ENCODE measurements around the gene GDAP2. TPM values are rescaled to one million over a fixed set of nuclear protein-coding genes. Genes with fewer than 3 reads are reported as not detected.
"Not testable (repeated sequence)": the region's sequence is repeated elsewhere in the genome, so short reads cannot be mapped to it uniquely, and the experiment has no call there.

Gene GDAP2
- total and polyA plus RNA-seq, 4 donors, result 3.0 to 16.8 (median 9.1) TPM

DNA sequence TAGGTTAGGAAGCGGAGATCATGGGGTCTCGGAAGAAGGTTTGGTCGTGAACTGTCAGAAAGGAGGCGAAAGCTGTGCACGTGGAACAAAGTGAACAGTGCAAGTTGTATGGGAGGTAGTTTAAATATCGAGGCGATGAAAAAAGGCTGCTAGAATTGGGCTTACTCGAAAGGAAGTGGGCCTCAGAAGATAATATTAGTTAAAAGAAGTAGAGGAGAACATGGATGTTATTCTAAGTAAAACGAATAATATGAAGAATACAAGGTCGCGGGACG lies 689 bp upstream of the GDAP2 start:
- Histone ChIP-seq H3K27me3 (ENCODE audit: control insufficient read depth in 4 of 4, insufficient read depth in 4 of 4, low read length in 3 of 4) (no peaks in the 10 kb centered on the region), H3K36me3 (ENCODE audit: control insufficient read depth in 4 of 4, insufficient read depth in 3 of 4, low read depth in 1 of 4, low read length in 3 of 4) (peaks cover 0 to 6% (median 3%) of the 10 kb centered on the region in 4 donors), H3K27ac (ENCODE audit: low read depth in 1 of 2, low read length in 2 of 2) (peak overlapping the region; percentile 35 to 67), H3K4me3 (ENCODE audit: low read depth in 1 of 3, low read length in 3 of 3) (peak overlapping the region; percentile 89 to 97 (median 96)), H3K4me1 (ENCODE audit: control insufficient read depth in 4 of 4, insufficient read depth in 4 of 4, low read length in 3 of 4) (peaks cover 3 to 40% (median 28%) of the 10 kb centered on the region in 4 donors), H3K9ac (ENCODE audit: low read depth in 1 of 2, low read length in 2 of 2) (peak overlapping the region; percentile 71 to 90), H3K9me3 (ENCODE audit: control insufficient read depth in 4 of 4, low read length in 3 of 4) (no peaks in the 10 kb centered on the region)
- WGBS, result under 1% methylated on average over 12 of the region's 12 CpGs
- TF ChIP-seq, protein P1, sequence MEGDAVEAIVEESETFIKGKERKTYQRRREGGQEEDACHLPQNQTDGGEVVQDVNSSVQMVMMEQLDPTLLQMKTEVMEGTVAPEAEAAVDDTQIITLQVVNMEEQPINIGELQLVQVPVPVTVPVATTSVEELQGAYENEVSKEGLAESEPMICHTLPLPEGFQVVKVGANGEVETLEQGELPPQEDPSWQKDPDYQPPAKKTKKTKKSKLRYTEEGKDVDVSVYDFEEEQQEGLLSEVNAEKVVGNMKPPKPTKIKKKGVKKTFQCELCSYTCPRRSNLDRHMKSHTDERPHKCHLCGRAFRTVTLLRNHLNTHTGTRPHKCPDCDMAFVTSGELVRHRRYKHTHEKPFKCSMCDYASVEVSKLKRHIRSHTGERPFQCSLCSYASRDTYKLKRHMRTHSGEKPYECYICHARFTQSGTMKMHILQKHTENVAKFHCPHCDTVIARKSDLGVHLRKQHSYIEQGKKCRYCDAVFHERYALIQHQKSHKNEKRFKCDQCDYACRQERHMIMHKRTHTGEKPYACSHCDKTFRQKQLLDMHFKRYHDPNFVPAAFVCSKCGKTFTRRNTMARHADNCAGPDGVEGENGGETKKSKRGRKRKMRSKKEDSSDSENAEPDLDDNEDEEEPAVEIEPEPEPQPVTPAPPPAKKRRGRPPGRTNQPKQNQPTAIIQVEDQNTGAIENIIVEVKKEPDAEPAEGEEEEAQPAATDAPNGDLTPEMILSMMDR (IDR thresholded peaks at IDR 0.05; ENCODE audit: low read depth, low read length, missing input control), result no peak
- peak; percentile 10 for TF ChIP-seq YY1 (IDR thresholded peaks at IDR 0.05)
- DNase-seq (ENCODE audit: low spot score), result no peak

DNA sequence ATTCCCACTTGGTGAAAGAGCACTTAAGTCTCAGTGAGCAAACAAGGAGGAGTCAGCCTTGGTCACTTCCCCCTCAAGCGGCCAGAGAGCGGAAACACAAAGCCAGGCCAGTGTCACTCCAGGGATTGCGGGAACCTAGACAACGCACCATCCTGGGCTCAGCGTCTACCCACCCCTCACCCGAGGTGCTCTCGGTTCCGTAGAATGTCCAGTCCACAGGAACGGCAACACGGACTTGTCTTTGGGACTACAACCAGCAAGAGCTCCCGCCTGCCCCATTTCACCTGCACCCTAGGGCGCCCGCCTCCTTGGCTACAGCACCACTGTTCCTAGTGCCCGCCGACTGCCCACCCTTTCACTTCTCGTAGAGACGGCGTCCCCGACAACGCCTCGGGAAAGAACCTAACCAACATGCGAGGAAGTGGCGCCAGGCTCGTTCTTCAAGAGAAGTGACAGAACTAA lies 509 bp downstream of the GDAP2 start:
- peaks cover 3 to 40% (median 28%) of the 10 kb centered on the region in 4 donors for H3K4me1 ChIP-seq (ENCODE audit: control insufficient read depth in 4 of 4, insufficient read depth in 4 of 4, low read length in 3 of 4)
- WGBS, result under 1% methylated on average over 24 of the region's 24 CpGs

DNA sequence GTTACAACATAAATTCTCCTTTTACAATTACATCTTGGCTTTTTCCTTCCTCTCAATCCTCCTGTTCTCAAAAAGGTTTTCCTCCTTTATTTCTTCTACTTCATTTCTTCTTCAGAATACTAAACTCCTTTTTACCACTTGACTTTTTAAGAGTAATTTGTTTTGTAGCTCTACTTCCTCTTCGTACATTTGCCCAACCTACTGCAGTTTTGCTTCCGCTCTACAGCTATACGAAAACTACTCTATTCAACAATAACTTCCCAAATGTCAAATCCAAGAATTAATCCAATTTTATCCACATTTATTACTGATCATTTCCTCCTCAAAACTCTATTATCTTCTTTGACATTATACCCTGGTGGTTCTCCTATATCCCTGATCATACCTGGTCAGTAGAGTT lies 3.4 kb downstream of the GDAP2 start:
- WGBS, result 87% methylated on average over 3 of the region's 3 CpGs

More for the DNA sequence above, 509 bp downstream of the GDAP2 start:
- peak overlapping the region; percentile 3 to 24 for H3K9ac ChIP-seq (ENCODE audit: low read depth in 1 of 2, low read length in 2 of 2)
- no peaks in the 10 kb centered on the region for H3K27me3 ChIP-seq (ENCODE audit: control insufficient read depth in 4 of 4, insufficient read depth in 4 of 4, low read length in 3 of 4)
- no peaks in the 10 kb centered on the region for H3K9me3 ChIP-seq (ENCODE audit: control insufficient read depth in 4 of 4, low read length in 3 of 4)
- TF ChIP-seq, protein P2, sequence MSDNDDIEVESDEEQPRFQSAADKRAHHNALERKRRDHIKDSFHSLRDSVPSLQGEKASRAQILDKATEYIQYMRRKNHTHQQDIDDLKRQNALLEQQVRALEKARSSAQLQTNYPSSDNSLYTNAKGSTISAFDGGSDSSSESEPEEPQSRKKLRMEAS (IDR thresholded peaks at IDR 0.05), result no peak
- TF ChIP-seq SP1 (IDR thresholded peaks at IDR 0.05) (no peak), EGR1 (IDR thresholded peaks at IDR 0.05; ENCODE audit: low read depth in 2 of 2) (peak in 1 of 2 donors; percentile 13), FOXA2 (IDR thresholded peaks at IDR 0.05) (peak; percentile 3), YY1 (IDR thresholded peaks at IDR 0.05) (peak; percentile 5), FOXA1 (IDR thresholded peaks at IDR 0.05) (no peak), RAD21 (IDR thresholded peaks at IDR 0.05) (peak in 1 of 2 donors; percentile 25)
- DNase-seq (ENCODE audit: low spot score), result no peak
- H3K27ac ChIP-seq (ENCODE audit: low read depth in 1 of 2, low read length in 2 of 2), result peak overlapping the region; percentile 35 to 67
- no peaks in the 10 kb centered on the region for H3K36me3 ChIP-seq (ENCODE audit: control insufficient read depth in 4 of 4, insufficient read depth in 3 of 4, low read depth in 1 of 4, low read length in 3 of 4)
- H3K4me3 ChIP-seq (ENCODE audit: low read depth in 1 of 3, low read length in 3 of 3), result peak overlapping the region; percentile 89 to 97 (median 96)

GRCh38 chr1:117922717-117923116 lies 6.7 kb downstream of the GDAP2 start:
- not testable (repeated sequence) for H3K9ac ChIP-seq (ENCODE audit: low read depth in 1 of 2, low read length in 2 of 2); H3K4me1 ChIP-seq (ENCODE audit: control insufficient read depth in 4 of 4, insufficient read depth in 4 of 4, low read length in 3 of 4); DNase-seq (ENCODE audit: low spot score); H3K27ac ChIP-seq (ENCODE audit: low read depth in 1 of 2, low read length in 2 of 2); H3K27me3 ChIP-seq (ENCODE audit: control insufficient read depth in 4 of 4, insufficient read depth in 4 of 4, low read length in 3 of 4); H3K9me3 ChIP-seq (ENCODE audit: control insufficient read depth in 4 of 4, low read length in 3 of 4); H3K4me3 ChIP-seq (ENCODE audit: low read depth in 1 of 3, low read length in 3 of 3)
- peaks cover 0 to 12% (median 8%) of the 10 kb centered on the region in 4 donors for H3K36me3 ChIP-seq (ENCODE audit: control insufficient read depth in 4 of 4, insufficient read depth in 3 of 4, low read depth in 1 of 4, low read length in 3 of 4)
- WGBS, result 95% methylated on average over 7 of the region's 7 CpGs

More for the DNA sequence above, 3.4 kb downstream of the GDAP2 start:
- Histone ChIP-seq H3K9ac (ENCODE audit: low read depth in 1 of 2, low read length in 2 of 2) (no peak overlapping the region), H3K36me3 (ENCODE audit: control insufficient read depth in 4 of 4, insufficient read depth in 3 of 4, low read depth in 1 of 4, low read length in 3 of 4) (no peaks in the 10 kb centered on the region), H3K27me3 (ENCODE audit: control insufficient read depth in 4 of 4, insufficient read depth in 4 of 4, low read length in 3 of 4) (no peaks in the 10 kb centered on the region), H3K9me3 (ENCODE audit: control insufficient read depth in 4 of 4, low read length in 3 of 4) (no peaks in the 10 kb centered on the region), H3K4me3 (ENCODE audit: low read depth in 1 of 3, low read length in 3 of 3) (no peak overlapping the region), H3K4me1 (ENCODE audit: control insufficient read depth in 4 of 4, insufficient read depth in 4 of 4, low read length in 3 of 4) (peaks cover under 1 to 21% (median 14%) of the 10 kb centered on the region in 4 donors), H3K27ac (ENCODE audit: low read depth in 1 of 2, low read length in 2 of 2) (no peak overlapping the region)
- DNase-seq (ENCODE audit: low spot score), result no peak
- TF ChIP-seq HNF4G (IDR thresholded peaks at IDR 0.05) (no peak), RXRA (IDR thresholded peaks at IDR 0.05) (no peak), HNF4A (conservative IDR thresholded peaks at IDR 0.05) (no peak), JUND (IDR thresholded peaks at IDR 0.05) (no peak), RAD21 (IDR thresholded peaks at IDR 0.05) (no peak), SP1 (IDR thresholded peaks at IDR 0.05) (no peak), EGR1 (IDR thresholded peaks at IDR 0.05; ENCODE audit: low read depth in 2 of 2) (no peak), GABPA (IDR thresholded peaks at IDR 0.05 in 1 of 2, conservative IDR thresholded peaks at IDR 0.05 in 1 of 2) (no peak), NR2F2 (IDR thresholded peaks at IDR 0.05) (no peak), FOXA1 (IDR thresholded peaks at IDR 0.05) (no peak), ATF3 (IDR thresholded peaks at IDR 0.05) (no peak), YY1 (IDR thresholded peaks at IDR 0.05) (no peak), FOXA2 (IDR thresholded peaks at IDR 0.05) (no peak), TAF1 (conservative IDR thresholded peaks at IDR 0.05) (no peak)
- TF ChIP-seq, protein P3, sequence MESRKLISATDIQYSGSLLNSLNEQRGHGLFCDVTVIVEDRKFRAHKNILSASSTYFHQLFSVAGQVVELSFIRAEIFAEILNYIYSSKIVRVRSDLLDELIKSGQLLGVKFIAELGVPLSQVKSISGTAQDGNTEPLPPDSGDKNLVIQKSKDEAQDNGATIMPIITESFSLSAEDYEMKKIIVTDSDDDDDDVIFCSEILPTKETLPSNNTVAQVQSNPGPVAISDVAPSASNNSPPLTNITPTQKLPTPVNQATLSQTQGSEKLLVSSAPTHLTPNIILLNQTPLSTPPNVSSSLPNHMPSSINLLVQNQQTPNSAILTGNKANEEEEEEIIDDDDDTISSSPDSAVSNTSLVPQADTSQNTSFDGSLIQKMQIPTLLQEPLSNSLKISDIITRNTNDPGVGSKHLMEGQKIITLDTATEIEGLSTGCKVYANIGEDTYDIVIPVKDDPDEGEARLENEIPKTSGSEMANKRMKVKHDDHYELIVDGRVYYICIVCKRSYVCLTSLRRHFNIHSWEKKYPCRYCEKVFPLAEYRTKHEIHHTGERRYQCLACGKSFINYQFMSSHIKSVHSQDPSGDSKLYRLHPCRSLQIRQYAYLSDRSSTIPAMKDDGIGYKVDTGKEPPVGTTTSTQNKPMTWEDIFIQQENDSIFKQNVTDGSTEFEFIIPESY (IDR thresholded peaks at IDR 0.05), result no peak
- TF ChIP-seq, protein P2 (IDR thresholded peaks at IDR 0.05), result no peak
- TF ChIP-seq, protein P1 (IDR thresholded peaks at IDR 0.05; ENCODE audit: low read depth, low read length, missing input control), result no peak
